Loucy (cell line): ENCODE data around the gene POC5.

Experiments used
- EZH2phosphoT487 ChIP-seq: fragments of 200-600 bp; IDR thresholded peaks from 2 replicates; pipeline ENCODE4 v1.6.1; 2018; ENCODE audit warnings: antibody characterized with exemption, mild to moderate bottlenecking, moderate library complexity, borderline replicate concordance
- TF ChIP-seq, protein P1 (sequence below): fragments of 200-600 bp; sonication (generic); conservative IDR thresholded peaks from 2 replicates; pipeline ENCODE4 v1.5.1; 2014; ENCODE audit warnings: mild to moderate bottlenecking, antibody characterized with exemption, low read length

DNA sequence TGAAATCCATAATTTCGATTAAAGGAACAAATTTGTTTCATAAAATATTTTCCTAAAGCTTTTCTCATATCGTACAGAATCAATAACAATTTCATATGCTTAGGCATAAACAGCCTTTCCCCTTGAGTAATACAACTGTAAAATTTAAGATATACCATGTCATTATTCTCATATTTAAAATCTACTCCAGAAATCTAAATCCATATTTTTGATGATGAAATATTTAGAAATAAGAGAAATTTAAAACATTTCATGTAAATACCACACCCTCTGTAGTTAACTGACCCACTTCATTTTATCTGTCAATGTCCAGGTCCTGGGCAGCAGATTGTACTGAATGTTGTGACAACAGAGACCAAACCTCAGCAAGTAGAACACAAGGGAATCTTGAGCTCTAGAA, 5.1 kb downstream of the POC5 start:
- TF ChIP-seq, protein P1, sequence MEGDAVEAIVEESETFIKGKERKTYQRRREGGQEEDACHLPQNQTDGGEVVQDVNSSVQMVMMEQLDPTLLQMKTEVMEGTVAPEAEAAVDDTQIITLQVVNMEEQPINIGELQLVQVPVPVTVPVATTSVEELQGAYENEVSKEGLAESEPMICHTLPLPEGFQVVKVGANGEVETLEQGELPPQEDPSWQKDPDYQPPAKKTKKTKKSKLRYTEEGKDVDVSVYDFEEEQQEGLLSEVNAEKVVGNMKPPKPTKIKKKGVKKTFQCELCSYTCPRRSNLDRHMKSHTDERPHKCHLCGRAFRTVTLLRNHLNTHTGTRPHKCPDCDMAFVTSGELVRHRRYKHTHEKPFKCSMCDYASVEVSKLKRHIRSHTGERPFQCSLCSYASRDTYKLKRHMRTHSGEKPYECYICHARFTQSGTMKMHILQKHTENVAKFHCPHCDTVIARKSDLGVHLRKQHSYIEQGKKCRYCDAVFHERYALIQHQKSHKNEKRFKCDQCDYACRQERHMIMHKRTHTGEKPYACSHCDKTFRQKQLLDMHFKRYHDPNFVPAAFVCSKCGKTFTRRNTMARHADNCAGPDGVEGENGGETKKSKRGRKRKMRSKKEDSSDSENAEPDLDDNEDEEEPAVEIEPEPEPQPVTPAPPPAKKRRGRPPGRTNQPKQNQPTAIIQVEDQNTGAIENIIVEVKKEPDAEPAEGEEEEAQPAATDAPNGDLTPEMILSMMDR = no peak
- TF ChIP-seq EZH2phosphoT487 = no peak
